GM13977 (cell line): ENCODE data around the gene CLASRP.

Experiments used
- DNase-seq: peaks from one replicate; pipeline ENCODE4 v3.0.0; 2012; ENCODE audit warnings: low spot score
- CTCF ChIP-seq: IDR thresholded peaks from 2 replicates; pipeline ENCODE4 v1.5.1; 2012; ENCODE audit warnings: mild to moderate bottlenecking, control low read depth; ENCODE audit not compliant: insufficient read depth; ENCODE audit errors: extremely low read depth, missing control alignments
- in situ Hi-C: fragments of 300-500 bp; cut with MboI; formaldehyde crosslinking; loops from one replicate; pipeline ENCODE4 v1.12.0; 2022; ENCODE audit warnings: low sequenced_read_pairs, low pct_unique_long_range_greater_than_20kb, mixed read lengths, inconsistent platforms; ENCODE audit not compliant: unreplicated experiment

CLASRP gene

GRCh38 chr19:45021971-45022370 lies 16.9 kb upstream of the CLASRP start:
- DNase-seq, result no peak
- TF ChIP-seq CTCF, result no peak
- in situ Hi-C loops, result no loop called here

DNA sequence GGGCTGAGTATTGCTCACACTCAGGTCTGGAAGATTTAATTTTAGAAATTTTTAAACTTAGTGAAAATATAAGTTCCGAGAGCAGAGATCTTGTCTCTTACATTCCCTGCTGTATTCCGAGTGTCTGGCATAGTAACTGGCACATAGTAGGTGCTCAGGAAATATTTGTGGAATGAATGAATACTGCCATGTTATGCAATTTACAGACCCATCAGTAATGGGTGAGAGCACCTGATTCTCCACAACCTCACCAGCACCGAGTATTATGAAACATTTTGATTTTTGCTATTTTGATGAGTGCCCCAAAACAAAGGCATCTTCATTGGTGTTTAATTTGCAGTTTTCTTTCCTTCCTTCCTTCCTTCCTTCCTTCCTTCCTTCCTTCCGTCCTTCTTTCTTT lies 15.8 kb upstream of the CLASRP start:
- TF ChIP-seq CTCF, result no peak
- in situ Hi-C loops, result no loop called here
- no peak for DNase-seq

- DNase-seq, result no peak
- no peak for TF ChIP-seq CTCF
- in situ Hi-C loops, result no loop called here
These were observed 13.6 kb upstream of the CLASRP start for GRCh38 chr19:45025264-45025663.

DNA sequence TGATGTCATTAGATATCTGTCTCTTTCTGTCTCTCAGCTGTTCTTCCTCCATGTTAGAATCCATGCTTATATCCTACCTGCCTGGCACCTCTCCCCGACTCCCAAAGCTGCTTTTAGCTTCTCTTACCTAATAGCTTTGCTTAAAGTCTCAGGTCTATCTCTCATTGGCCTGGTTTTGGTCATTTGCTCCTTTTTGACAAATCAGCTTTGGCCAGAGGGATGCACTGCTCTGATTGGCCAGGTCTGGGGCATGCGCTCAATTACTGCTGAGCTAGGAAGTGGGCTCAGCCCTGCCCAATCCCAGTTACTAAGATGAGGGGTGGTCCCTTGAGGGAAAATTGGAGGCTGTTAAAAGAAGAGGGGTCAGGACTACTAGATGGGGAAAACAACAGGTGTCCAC lies 11.5 kb upstream of the CLASRP start:
- no peak for TF ChIP-seq CTCF
- DNase-seq, result no peak

DNA sequence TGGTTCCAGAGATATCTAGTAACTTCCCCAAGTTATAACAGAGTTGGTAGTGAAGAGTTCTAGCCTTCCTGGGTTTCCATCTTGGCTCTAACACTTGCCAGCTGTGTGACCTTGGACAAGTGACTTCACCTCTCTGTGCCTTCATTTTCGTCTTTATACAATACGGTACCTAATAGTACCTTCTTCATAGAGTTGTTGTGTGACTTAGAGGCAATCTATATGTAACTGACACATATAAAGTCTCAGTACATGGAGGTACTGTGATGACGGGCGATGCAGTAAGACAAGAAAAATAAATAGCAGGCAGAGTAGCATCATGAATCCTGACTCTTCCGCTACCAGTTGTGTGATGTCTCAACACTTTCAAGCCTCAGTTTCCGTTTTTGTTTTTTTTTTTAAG lies 8.0 kb upstream of the CLASRP start:
- no peak for TF ChIP-seq CTCF
- DNase-seq, result no peak
- in situ Hi-C loops, result no loop called here

More for the DNA sequence above, 11.5 kb upstream of the CLASRP start:
- in situ Hi-C loops, result no loop called here

DNA sequence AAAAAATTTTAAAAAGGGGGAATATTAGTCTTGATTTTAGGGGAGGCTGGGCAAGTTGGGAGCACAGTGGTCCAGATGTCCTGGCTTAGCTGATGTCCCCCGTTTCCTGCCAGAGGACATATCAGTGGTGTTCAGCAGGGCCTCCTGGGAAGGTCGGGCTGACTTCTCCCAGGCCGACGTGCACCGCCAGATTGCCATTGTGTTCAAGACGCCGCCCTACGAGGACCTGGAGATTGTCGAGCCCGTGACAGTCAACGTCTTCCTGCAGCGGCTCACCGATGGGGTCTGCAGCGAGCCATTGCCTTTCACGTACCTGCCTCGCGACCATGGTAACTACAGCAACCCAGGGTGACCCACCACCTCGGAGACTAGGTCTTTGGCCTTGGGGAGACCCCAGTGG lies 6.4 kb upstream of the CLASRP start:
- no peak for TF ChIP-seq CTCF
- in situ Hi-C loops, result no loop called here
- DNase-seq, result no peak

DNA sequence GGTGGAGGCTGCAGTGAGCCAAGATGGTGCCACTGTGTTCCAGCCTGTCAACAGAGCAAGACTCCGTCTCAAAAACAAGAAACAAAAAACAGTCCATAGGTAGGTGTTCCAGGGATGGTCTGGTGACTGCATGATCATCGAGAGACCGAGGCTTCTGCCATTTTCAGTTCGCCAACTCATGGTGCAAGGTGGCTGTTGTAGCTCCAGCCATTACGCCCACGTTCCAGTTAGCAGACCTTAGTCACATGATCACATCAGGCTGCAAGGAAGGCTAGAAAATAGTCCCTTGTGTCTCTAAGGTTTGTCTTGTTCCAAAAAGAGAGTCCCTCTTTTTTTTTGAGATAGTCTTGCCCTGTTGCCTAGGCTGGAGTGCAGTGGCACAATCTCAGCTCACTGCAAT lies 3.1 kb upstream of the CLASRP start:
- TF ChIP-seq CTCF, result no peak
- DNase-seq, result no peak
- in situ Hi-C loops, result no loop called here
